ENCODE data around the gene TIMM22.

Gene TIMM22

GRCh38 chr17:1021147-1021546 is 24.2 kb downstream of the TIMM22 start:
- Histone ChIP-seq H2BK5ac (ENCODE audit: low read length) (no peak overlapping the region), H2BK120ac (ENCODE audit: low read depth, low read length) (no peak overlapping the region), H3K27me3 (ENCODE audit: control insufficient read depth in 3 of 3, insufficient read depth in 3 of 3, low read depth in 1 of 3, low read length in 3 of 3) (no peaks in the 10 kb centered on the region), H3K9ac (ENCODE audit: low read depth, low read length, poor library complexity) (no peak overlapping the region), H2BK12ac (ENCODE audit: low read length) (no peak overlapping the region), H3K14ac (ENCODE audit: low read length) (no peak overlapping the region), H3K18ac (ENCODE audit: low read length) (peak overlapping the region; percentile 38), H3K4ac (ENCODE audit: low read length) (no peak overlapping the region), H3K36me3 (replicated peaks in 1 of 2; ENCODE audit: control insufficient read depth in 2 of 2, insufficient read depth in 2 of 2, low read length in 2 of 2) (peaks cover 0 to 6% of the 10 kb centered on the region in 2 donors), H2AFZ (ENCODE audit: low read length) (no peak overlapping the region), H3K4me1 (ENCODE audit: control insufficient read depth in 2 of 2, insufficient read depth in 1 of 2, low read depth in 1 of 2, low read length in 2 of 2) (peaks cover 0 to 3% of the 10 kb centered on the region in 2 donors), H3K27ac (replicated peaks; ENCODE audit: low read length) (no peak overlapping the region), H4K91ac (ENCODE audit: low read depth, low read length, poor library complexity) (no peak overlapping the region), H4K8ac (ENCODE audit: low read depth, low read length) (no peak overlapping the region), H3K79me1 (ENCODE audit: low read depth, low read length) (peaks cover 11% of the 10 kb centered on the region), H3K23ac (ENCODE audit: low read depth, low read length, poor library complexity) (peak overlapping the region; percentile 3), H2BK15ac (ENCODE audit: low read length) (no peak overlapping the region), H2AK5ac (ENCODE audit: low read depth, low read length) (peak overlapping the region; percentile 74), H3K4me2 (ENCODE audit: insufficient read depth, low read length, poor library complexity, severe bottlenecking) (no peak overlapping the region), H3K4me3 (ENCODE audit: low read length in 2 of 2) (no peak overlapping the region), H3K9me3 (replicated peaks in 1 of 2; ENCODE audit: control insufficient read depth in 2 of 2, insufficient read depth in 1 of 2, low read depth in 1 of 2, low read length in 2 of 2) (no peaks in the 10 kb centered on the region)
- no peak for DNase-seq (ENCODE audit: low spot score)
- WGBS, 2 donors (ENCODE audit: extremely low coverage in 2 of 2, insufficient read length in 2 of 2, insufficient replicate concordance in 1 of 2): no CpG with 5 or more reads among the region's 17 CpGs

GRCh38 chr17:1022278-1023024 is 25.5 kb downstream of the TIMM22 start:
- Histone ChIP-seq H3K9ac (ENCODE audit: low read depth, low read length, poor library complexity) (peak overlapping the region; percentile 70), H3K79me1 (ENCODE audit: low read depth, low read length) (peaks cover 11% of the 10 kb centered on the region), H4K8ac (ENCODE audit: low read depth, low read length) (peak overlapping the region; percentile 82), H2BK12ac (ENCODE audit: low read length) (peak overlapping the region; percentile 22), H2AK5ac (ENCODE audit: low read depth, low read length) (peak overlapping the region; percentile 71), H3K36me3 (replicated peaks in 1 of 2; ENCODE audit: control insufficient read depth in 2 of 2, insufficient read depth in 2 of 2, low read length in 2 of 2) (peaks cover 0 to 3% of the 10 kb centered on the region in 2 donors), H3K4me2 (ENCODE audit: insufficient read depth, low read length, poor library complexity, severe bottlenecking) (no peak overlapping the region), H3K27me3 (ENCODE audit: control insufficient read depth in 3 of 3, insufficient read depth in 3 of 3, low read depth in 1 of 3, low read length in 3 of 3) (no peaks in the 10 kb centered on the region), H3K14ac (ENCODE audit: low read length) (peak overlapping the region; percentile 98), H2BK120ac (ENCODE audit: low read depth, low read length) (no peak overlapping the region), H2BK15ac (ENCODE audit: low read length) (no peak overlapping the region), H3K18ac (ENCODE audit: low read length) (peak overlapping the region; percentile 76), H3K27ac (replicated peaks; ENCODE audit: low read length) (no peak overlapping the region), H3K4me1 (ENCODE audit: control insufficient read depth in 2 of 2, insufficient read depth in 1 of 2, low read depth in 1 of 2, low read length in 2 of 2) (peaks cover 0 to 3% of the 10 kb centered on the region in 2 donors), H2BK5ac (ENCODE audit: low read length) (peak overlapping the region; percentile 75), H3K4me3 (ENCODE audit: low read length in 2 of 2) (no peak overlapping the region), H3K4ac (ENCODE audit: low read length) (no peak overlapping the region), H3K9me3 (replicated peaks in 1 of 2; ENCODE audit: control insufficient read depth in 2 of 2, insufficient read depth in 1 of 2, low read depth in 1 of 2, low read length in 2 of 2) (no peaks in the 10 kb centered on the region), H3K23ac (ENCODE audit: low read depth, low read length, poor library complexity) (peak overlapping the region; percentile 89), H4K91ac (ENCODE audit: low read depth, low read length, poor library complexity) (no peak overlapping the region), H2AFZ (ENCODE audit: low read length) (no peak overlapping the region)
- no CpG with 5 or more reads among the region's 32 CpGs for WGBS, 2 donors (ENCODE audit: extremely low coverage in 2 of 2, insufficient read length in 2 of 2, insufficient replicate concordance in 1 of 2)
- no peak for DNase-seq (ENCODE audit: low spot score)

- Histone ChIP-seq H3K79me1 (ENCODE audit: low read depth, low read length) (peaks cover 6% of the 10 kb centered on the region), H2AK5ac (ENCODE audit: low read depth, low read length) (peak overlapping the region; percentile 84), H2BK120ac (ENCODE audit: low read depth, low read length) (no peak overlapping the region), H2BK15ac (ENCODE audit: low read length) (no peak overlapping the region), H3K14ac (ENCODE audit: low read length) (no peak overlapping the region), H4K8ac (ENCODE audit: low read depth, low read length) (no peak overlapping the region), H3K27me3 (ENCODE audit: control insufficient read depth in 3 of 3, insufficient read depth in 3 of 3, low read depth in 1 of 3, low read length in 3 of 3) (no peaks in the 10 kb centered on the region), H3K4me3 (ENCODE audit: low read length in 2 of 2) (no peak overlapping the region), H4K91ac (ENCODE audit: low read depth, low read length, poor library complexity) (no peak overlapping the region), H3K23ac (ENCODE audit: low read depth, low read length, poor library complexity) (peak overlapping the region; percentile 65), H3K4ac (ENCODE audit: low read length) (no peak overlapping the region), H3K4me2 (ENCODE audit: insufficient read depth, low read length, poor library complexity, severe bottlenecking) (no peak overlapping the region), H3K18ac (ENCODE audit: low read length) (peak overlapping the region; percentile 80), H2AFZ (ENCODE audit: low read length) (no peak overlapping the region), H3K9me3 (replicated peaks in 1 of 2; ENCODE audit: control insufficient read depth in 2 of 2, insufficient read depth in 1 of 2, low read depth in 1 of 2, low read length in 2 of 2) (no peaks in the 10 kb centered on the region), H3K36me3 (replicated peaks in 1 of 2; ENCODE audit: control insufficient read depth in 2 of 2, insufficient read depth in 2 of 2, low read length in 2 of 2) (no peaks in the 10 kb centered on the region), H2BK12ac (ENCODE audit: low read length) (peak overlapping the region; percentile 10), H3K4me1 (ENCODE audit: control insufficient read depth in 2 of 2, insufficient read depth in 1 of 2, low read depth in 1 of 2, low read length in 2 of 2) (peaks cover 0 to 3% of the 10 kb centered on the region in 2 donors), H3K27ac (replicated peaks; ENCODE audit: low read length) (no peak overlapping the region), H3K9ac (ENCODE audit: low read depth, low read length, poor library complexity) (no peak overlapping the region), H2BK5ac (ENCODE audit: low read length) (no peak overlapping the region)
- no CpG with 5 or more reads among the region's 27 CpGs for WGBS, 2 donors (ENCODE audit: extremely low coverage in 2 of 2, insufficient read length in 2 of 2, insufficient replicate concordance in 1 of 2)
- DNase-seq (ENCODE audit: low spot score): no peak
Observed at GRCh38 chr17:1024076-1024475, 27.1 kb downstream of the TIMM22 start.

- Histone ChIP-seq H3K4me3 (ENCODE audit: low read length in 2 of 2) (no peak overlapping the region), H2BK120ac (ENCODE audit: low read depth, low read length) (no peak overlapping the region), H3K79me1 (ENCODE audit: low read depth, low read length) (peaks cover 5% of the 10 kb centered on the region), H3K4me1 (ENCODE audit: control insufficient read depth in 2 of 2, insufficient read depth in 1 of 2, low read depth in 1 of 2, low read length in 2 of 2) (peaks cover 0 to 8% of the 10 kb centered on the region in 2 donors), H3K36me3 (replicated peaks in 1 of 2; ENCODE audit: control insufficient read depth in 2 of 2, insufficient read depth in 2 of 2, low read length in 2 of 2) (no peaks in the 10 kb centered on the region), H2AK5ac (ENCODE audit: low read depth, low read length) (no peak overlapping the region), H3K23ac (ENCODE audit: low read depth, low read length, poor library complexity) (no peak overlapping the region), H3K4me2 (ENCODE audit: insufficient read depth, low read length, poor library complexity, severe bottlenecking) (no peak overlapping the region), H3K9ac (ENCODE audit: low read depth, low read length, poor library complexity) (no peak overlapping the region), H3K9me3 (replicated peaks in 1 of 2; ENCODE audit: control insufficient read depth in 2 of 2, insufficient read depth in 1 of 2, low read depth in 1 of 2, low read length in 2 of 2) (no peaks in the 10 kb centered on the region), H3K27me3 (ENCODE audit: control insufficient read depth in 3 of 3, insufficient read depth in 3 of 3, low read depth in 1 of 3, low read length in 3 of 3) (peaks cover 0 to 2% (median 0%) of the 10 kb centered on the region in 3 experiments), H2BK12ac (ENCODE audit: low read length) (no peak overlapping the region), H4K91ac (ENCODE audit: low read depth, low read length, poor library complexity) (no peak overlapping the region), H2BK5ac (ENCODE audit: low read length) (no peak overlapping the region), H3K18ac (ENCODE audit: low read length) (no peak overlapping the region), H3K4ac (ENCODE audit: low read length) (no peak overlapping the region), H3K27ac (replicated peaks; ENCODE audit: low read length) (no peak overlapping the region), H2AFZ (ENCODE audit: low read length) (no peak overlapping the region), H2BK15ac (ENCODE audit: low read length) (no peak overlapping the region), H4K8ac (ENCODE audit: low read depth, low read length) (no peak overlapping the region), H3K14ac (ENCODE audit: low read length) (no peak overlapping the region)
- no peak for DNase-seq (ENCODE audit: low spot score)
- WGBS, 2 donors (ENCODE audit: extremely low coverage in 2 of 2, insufficient read length in 2 of 2, insufficient replicate concordance in 1 of 2): no CpG with 5 or more reads among the region's 30 CpGs
Observed at GRCh38 chr17:1025733-1026598, 29.0 kb downstream of the TIMM22 start.

Data from neuronal stem cell (in vitro differentiated cells).